IPS-18c (cell line): Measurements from ENCODE around the gene CPNE2.

Experiments used
- H3K4me3 ChIP-seq: 2 replicates; pipeline ENCODE4 v1.7.0; 2013; ENCODE audit warnings: low read depth, mild to moderate bottlenecking, low read length, moderate library complexity; ENCODE audit not compliant: insufficient read depth
- H3K9me3 ChIP-seq: one replicate; pipeline ENCODE4 v1.6.1; 2013; ENCODE audit warnings: mild to moderate bottlenecking, low read length, moderate library complexity; ENCODE audit not compliant: control insufficient read depth, insufficient read depth

Gene CPNE2

DNA sequence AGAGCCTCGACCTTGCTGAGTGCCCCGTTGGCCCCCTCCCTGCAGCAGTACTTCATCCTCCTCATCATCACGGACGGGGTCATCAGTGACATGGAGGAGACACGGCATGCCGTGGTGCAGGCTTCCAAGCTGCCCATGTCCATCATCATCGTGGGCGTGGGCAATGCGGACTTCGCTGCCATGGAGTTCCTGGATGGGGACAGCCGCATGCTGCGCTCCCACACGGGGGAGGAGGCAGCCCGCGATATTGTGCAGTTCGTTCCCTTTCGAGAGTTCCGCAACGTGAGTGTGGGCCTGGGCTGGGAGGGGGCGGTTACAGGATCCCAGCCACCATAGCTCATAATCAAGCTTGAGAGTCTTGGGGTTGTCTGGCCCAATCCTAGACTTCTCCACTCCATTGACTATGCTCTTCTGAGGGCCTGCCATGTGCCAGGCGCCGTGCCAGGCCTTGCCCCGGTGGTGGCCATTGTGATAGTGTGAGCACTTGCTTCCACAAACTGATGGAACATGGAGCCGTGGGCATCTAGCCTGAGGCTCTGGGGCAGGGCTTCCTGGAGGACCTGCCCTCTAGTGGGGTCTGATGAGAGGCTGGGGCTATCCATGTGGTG, 53.8 kb downstream of the CPNE2 start:
- Histone ChIP-seq H3K9me3 (no peaks in the 10 kb centered on the region), H3K4me3 (no peak overlapping the region)

DNA sequence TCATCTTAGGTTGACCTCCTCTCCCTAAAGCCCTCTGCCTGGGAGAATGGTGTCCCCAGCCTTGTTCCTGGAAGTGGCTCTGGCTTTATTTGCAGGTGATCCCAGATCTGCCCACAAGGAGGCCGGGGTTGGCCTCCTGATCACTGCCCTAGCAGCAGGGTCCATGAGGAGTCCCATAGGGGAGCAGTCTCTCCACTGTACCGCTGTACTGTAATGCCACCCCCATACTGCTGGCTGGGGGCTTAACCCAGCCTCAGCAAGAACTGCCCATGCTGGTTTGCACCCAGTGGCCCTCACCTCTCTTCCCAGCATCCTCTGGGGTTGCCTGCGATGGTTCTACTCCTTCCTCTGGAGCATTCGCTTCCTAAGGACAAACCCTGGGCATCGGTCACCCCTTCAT, 54.4 kb downstream of the CPNE2 start:
- H3K9me3 ChIP-seq = no peaks in the 10 kb centered on the region
- no peak overlapping the region for H3K4me3 ChIP-seq

DNA sequence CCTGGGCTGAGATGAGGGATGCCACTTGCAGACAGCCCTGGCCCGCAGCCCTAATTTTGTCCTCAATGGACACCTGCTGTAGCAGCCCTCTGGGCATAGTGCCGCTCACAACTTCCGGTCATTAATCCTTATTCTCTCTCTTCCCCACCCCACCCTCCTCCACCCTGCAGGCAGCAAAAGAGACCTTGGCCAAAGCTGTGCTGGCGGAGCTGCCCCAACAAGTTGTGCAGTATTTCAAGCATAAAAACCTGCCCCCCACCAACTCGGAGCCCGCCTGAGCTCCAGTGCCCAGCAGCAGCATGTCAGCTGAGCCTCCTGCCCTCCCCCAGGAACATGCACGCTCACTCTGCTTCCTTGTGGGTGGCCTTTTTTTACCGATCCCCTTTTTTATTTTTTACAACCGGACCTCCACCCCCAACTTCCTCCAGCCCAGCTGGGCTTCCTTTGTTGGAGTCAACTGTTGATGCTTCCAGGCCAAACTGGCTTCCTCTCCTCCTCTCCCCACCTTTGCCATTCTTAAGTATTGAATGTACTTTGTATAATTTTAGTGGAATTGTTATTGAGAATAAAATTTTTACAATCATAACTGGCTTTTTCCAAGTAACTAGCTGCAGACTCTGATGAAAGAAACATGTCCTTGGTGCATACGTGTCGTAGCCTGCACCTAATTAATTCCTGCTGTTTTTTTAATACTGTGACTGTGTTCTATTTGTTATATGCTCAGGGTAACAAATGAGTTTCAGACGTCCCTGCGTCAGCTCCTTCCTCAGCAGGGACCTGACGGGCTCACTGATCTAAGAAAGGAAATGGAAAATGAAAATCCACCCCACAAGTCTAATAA, 55.2 kb downstream of the CPNE2 start:
- Histone ChIP-seq H3K4me3 (no peak overlapping the region), H3K9me3 (no peaks in the 10 kb centered on the region)

DNA sequence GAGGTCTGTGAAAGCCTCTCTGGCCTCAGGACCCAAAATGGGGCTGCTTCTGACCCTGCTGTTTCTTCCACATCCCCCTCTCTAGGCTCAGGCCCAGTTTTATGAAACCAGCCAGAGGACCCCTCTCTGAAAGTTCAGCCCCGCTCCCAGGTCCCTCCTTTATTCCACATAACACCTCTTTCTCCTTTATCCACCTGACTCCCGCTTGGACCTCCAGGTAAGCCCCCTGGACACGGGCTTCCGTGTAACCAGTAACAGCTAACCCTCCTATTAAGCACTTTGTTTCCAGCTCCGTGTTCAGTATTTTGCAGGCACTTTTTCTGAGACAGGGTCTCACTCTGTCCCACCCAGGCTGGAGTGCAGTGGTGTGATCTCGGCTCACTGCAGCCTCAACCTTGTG, 56.1 kb downstream of the CPNE2 start:
- no peaks in the 10 kb centered on the region for H3K9me3 ChIP-seq
- no peak overlapping the region for H3K4me3 ChIP-seq

DNA sequence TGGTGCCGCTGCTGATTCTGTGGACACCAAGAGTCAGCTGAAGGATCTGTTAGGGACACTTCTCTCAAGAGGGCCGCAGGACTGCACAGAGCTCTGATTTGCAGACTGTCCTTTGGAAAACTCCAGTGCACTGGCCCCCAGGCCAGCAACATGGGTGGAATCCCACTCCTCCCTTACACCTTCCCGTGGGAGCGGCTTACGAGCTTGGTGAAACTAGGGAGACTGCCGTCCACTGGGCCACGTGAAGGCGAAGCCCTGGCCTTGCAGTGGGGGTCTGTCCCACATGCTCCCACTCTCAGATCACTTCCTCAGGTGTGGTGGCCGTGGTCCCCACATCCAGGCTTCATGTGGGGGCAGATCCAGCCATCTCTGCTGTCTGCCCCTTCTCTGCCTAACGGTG, 57.0 kb downstream of the CPNE2 start:
- Histone ChIP-seq H3K9me3 (no peaks in the 10 kb centered on the region), H3K4me3 (no peak overlapping the region)

DNA sequence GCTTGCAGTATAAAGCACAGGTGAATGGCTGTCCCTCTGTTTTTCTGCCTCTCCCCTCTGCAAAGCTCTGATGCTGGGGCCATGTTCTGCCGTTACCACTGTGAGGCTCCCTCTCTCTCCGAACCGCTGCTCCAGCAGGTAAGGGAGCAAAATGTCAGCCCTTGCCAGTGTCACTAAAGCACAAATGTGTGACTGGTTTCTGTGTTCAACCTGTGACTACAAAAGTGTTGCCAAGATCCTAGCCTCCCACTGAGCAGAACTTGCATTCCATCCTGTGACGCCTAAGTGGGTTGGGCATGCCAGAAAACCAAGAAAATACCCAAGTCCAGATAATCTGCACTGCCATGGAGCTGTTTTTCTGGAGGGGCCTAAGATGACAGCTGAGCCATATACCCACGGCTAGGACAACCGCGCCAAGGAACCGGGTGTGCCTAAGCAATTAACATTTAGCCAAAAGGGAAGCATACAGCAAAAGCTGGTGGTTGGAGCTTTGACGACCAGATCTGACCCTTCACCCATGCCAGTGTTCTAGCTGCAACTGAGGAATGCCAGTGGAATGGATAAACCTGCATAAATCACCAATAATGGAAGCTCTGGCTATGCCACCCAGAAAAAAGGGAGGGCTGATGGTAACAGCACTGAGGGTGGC, 58.4 kb downstream of the CPNE2 start:
- Histone ChIP-seq H3K9me3 (no peaks in the 10 kb centered on the region), H3K4me3 (no peak overlapping the region)

DNA sequence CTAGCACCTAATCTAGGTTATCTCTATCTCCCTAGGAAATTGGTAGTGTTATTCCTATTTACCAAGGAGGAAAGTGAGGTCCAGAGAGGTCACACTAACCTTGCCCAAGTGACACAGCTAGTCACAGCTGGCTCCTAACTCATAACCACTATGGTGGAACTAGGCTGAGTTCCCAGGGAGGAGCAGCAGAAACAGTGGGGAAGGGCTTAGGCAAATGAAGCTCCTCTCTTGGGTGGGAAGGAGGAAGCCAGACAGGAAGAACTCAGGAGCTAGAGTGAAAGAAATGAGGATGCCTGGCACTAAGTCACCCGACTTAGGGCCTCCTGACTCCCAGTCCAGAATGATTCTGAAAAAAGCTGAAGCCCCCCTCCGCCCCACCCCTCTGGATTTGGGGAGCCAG, 59.0 kb downstream of the CPNE2 start:
- Histone ChIP-seq H3K4me3 (no peak overlapping the region), H3K9me3 (no peaks in the 10 kb centered on the region)

DNA sequence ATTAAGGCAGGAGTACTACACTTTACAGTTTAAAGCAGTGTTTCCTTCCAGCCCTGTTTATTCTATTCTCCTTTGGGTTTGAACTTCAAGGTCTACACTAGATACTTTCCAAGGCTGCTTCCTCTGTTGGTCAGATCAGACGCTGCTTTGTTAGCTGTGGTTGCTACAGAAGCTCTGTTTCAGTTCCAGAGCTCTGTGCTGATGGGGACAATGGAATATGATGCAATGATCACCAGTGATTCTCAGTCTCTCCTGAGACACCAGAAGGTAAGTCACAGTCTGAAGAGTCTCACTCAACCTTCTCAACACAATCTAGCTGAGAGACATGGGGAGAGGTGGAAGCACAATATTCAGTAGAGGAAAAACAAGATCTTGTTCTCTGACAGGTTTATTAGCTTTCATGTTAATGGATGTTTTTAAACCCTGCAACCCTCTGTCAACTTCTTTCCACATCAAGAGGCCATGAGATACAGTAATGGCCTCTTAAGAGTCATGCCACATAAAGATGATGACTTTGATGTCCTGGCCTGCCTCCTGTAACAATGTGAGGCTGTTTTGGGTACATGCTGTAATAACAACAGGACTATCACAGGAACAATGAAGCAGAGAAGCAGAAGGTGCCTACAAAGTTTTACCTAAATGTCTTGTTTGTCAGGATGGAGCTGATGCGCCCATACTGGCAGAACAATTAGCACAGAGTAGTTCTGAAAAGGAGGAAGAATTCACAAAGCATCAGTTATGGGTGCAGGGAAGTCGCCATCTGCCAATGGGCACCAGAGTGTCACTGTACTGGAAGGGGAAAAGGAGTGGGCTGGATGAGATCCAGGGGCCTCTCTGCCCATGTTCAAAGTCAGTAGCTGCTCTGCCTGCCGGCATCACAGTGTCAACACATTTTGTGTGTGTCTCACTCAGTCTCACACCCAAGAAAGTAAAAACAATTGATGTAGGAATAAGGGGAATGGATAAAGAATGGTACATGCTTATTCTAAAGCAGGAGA, 60.0 kb downstream of the CPNE2 start:
- Histone ChIP-seq H3K9me3 (no peaks in the 10 kb centered on the region), H3K4me3 (no peak overlapping the region)

DNA sequence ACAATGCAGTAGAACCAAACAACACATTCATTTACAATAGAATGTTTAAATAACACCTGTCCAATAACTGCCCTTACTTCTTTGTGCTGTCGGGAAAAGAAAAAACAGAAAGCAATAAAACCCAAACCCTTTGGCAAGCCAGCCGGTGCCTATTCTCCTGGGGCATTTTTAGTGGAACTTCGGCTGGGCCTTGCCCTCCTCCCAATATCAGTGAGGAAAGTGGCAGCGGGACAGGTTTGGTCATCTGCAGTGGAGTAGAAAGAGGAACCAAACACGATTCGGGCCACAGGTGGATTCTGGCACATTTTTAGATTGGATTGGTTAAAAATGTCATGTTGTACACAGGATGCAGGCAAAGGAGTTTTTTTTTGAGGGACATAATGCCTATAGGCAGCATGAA, 61.5 kb downstream of the CPNE2 start:
- Histone ChIP-seq H3K4me3 (no peak overlapping the region), H3K9me3 (no peaks in the 10 kb centered on the region)

DNA sequence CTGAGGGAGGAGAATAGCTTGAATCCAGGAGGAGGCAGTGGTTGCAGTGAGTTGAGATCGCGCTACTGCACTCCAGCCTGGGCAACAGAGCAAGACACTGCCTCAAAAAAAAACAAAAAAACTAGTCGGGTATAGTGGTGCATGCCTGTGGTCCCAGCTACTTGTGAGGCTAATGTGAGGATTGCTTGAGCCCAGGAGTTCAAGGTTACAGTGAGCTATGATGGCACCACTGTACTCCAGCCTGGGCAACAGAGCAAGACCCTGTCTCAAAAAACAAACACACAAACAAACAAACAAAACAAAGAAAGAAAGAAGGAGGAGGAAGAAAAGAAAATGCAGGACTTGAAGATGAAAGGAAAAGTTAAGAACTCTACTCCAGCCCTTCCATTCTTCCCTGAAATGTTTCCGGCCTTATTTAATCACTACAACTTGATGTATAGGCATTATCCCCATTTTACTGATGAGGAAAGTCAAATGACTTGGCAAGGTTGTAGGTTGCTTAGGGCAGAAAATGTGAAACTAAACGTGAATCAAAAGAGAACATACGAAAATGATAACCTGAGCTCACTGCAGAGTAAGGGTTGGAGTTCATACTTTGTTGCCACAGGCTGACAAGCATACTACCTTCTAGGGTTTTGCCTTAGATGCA, 63.4 kb downstream of the CPNE2 start:
- no peak overlapping the region for H3K4me3 ChIP-seq
- no peaks in the 10 kb centered on the region for H3K9me3 ChIP-seq

DNA sequence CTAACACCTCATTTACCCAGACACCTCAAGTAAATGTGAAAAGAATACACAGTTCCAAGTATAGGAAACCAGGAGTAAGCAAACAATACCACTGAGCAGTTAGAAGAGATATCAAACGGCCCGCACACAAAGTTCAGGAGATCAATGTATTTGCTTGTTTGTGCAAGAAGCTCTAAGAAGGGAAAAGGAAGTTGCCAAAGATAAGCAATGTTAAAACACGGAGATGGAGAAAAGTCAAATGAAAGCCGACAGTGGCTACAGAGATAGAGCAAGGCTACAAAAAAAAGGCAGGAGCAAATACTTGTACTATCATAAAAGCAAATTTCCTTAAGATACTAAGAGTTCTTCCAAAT, 63.9 kb downstream of the CPNE2 start:
- no peak overlapping the region for H3K4me3 ChIP-seq
- no peaks in the 10 kb centered on the region for H3K9me3 ChIP-seq

DNA sequence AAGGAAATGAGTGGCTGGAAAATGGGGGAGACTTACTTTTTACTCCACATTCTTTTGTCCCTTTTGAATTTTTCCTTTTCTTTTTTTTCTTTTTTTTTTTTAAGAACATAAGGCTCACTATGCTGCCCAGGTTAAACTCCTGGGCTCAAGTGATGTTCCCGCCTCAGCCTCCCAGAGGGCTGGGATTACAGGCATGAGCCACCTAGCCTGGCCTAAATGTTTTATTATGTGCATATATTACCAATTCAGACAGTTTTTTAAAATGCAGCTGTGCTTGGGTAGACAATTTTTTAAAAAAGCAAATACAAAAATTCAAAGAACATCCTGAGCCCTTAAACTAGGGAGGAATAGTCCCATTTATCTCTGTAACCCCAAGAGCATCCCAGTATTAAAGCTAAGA, 65.2 kb downstream of the CPNE2 start:
- Histone ChIP-seq H3K9me3 (no peaks in the 10 kb centered on the region), H3K4me3 (no peak overlapping the region)

DNA sequence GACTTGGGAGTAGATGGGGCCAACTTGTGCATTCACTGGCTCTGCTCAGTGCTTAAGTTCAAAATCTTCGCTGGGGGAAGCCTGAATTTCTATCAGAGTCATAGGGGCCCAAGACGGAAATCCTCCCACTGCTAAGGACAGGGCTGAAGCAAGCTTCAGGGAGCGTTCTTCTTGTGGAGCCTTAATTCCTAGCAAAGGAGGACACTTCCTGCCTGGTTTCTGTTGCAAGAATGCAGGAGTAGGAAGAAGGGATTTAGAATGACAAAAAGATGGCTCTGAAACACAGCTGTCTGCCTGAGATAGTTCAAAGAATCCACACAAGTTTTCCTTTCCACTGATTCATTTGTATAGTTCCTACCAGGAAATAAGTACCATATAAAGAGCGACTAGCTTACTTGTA, 67.1 kb downstream of the CPNE2 start:
- H3K4me3 ChIP-seq = no peak overlapping the region
- H3K9me3 ChIP-seq = no peaks in the 10 kb centered on the region

DNA sequence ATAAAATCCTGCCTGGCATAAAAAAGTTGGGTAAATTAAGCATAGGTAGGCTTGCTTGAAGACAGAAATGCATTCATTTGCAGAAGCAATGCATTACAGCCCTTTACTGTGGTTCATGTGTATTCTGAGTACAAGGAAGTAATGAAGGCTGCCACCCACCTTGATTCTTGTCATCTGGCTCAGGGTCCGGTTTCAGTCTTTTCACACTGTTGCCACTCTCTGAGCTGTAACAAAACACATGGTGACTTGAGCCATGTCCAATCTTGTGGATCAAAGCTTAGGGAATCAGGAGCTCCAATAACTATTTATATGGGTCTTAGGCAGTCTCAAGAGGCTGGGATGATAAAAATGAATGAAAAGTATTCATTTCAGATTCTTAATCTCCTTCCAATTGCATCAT, 71.5 kb downstream of the CPNE2 start:
- Histone ChIP-seq H3K4me3 (no peak overlapping the region), H3K9me3 (no peaks in the 10 kb centered on the region)

DNA sequence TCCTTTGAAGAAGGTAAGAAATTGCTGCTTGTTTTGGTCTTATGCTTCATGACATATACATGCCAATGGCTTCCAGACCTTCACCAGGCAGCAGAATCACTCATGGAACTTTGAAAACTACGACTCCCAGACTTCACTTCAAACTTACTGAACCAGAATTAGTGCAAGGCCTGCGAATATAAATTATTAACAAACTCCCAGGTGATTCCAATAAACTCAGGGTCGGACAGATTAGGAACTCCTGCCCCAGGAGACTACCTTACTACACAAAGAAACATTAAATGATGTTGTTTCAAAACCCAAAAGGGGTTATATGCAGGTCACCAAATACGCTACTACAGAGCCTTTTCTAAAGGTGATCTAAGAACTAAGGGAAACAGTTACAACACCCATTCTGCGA, 73.1 kb downstream of the CPNE2 start:
- Histone ChIP-seq H3K4me3 (no peak overlapping the region), H3K9me3 (no peaks in the 10 kb centered on the region)

DNA sequence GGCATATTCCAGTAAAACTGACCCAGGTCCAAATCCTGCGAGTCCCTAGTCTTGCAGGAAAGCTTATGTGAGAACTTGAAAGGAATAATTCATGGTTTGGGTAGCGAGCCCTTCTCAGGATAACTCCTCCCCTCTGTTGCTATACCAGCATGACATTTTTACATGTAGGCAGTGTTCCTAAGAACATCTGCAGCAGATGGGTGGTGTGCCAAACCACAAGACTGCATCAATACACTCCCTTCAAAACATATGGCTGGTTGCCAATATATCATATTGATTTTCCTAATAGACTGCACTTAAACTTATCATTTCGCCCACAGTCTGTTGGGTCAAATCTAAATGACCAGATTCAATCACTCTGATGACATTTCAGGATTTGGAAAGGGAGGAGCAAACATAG, 73.6 kb downstream of the CPNE2 start:
- Histone ChIP-seq H3K4me3 (no peak overlapping the region), H3K9me3 (no peaks in the 10 kb centered on the region)

DNA sequence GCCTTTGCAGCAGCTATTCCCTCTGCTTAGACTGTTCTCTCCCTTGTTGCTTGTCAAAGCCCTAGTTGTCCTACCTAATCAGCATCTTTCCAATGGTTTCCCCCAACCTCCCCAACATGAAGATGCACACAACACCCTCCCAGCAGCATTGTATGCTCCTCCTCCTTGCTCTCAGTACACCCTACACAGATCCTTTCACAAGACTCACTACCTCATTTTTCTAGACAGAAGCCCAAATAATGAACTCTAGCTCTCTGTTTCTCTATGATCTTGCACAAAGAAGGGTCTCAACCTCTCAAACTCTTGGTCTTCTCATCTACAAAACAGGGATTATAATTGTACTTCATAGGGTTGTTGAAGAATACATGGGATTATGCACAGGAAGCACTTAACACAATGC, 74.1 kb downstream of the CPNE2 start:
- Histone ChIP-seq H3K4me3 (no peak overlapping the region), H3K9me3 (no peaks in the 10 kb centered on the region)
